NCI-H774 (cell line): ENCODE results near the gene IQSEC2.

ENCODE experiments used
- DNase-seq: peaks from one replicate; lab custom pipeline; 2025; lab: John Stamatoyannopoulos, UW

IQSEC2 gene

GRCh38 chrX:53268173-53268572 is 13.2 kb downstream of the IQSEC2 start:
- no peak for DNase-seq

GRCh38 chrX:53266914-53267313 is 14.5 kb downstream of the IQSEC2 start:
- no peak for DNase-seq

- no peak for DNase-seq
Observed at GRCh38 chrX:53265771-53266574, 15.4 kb downstream of the IQSEC2 start.

- no peak for DNase-seq
Observed at GRCh38 chrX:53263597-53264094, 17.7 kb downstream of the IQSEC2 start.

- no peak for DNase-seq
Observed at GRCh38 chrX:53262918-53263394, 18.4 kb downstream of the IQSEC2 start.

- no peak for DNase-seq
Observed at GRCh38 chrX:53262189-53262917, 19.0 kb downstream of the IQSEC2 start.

- no peak for DNase-seq
Observed at GRCh38 chrX:53261355-53261972, 19.9 kb downstream of the IQSEC2 start.

- no peak for DNase-seq
Observed at GRCh38 chrX:53260836-53261235, 20.5 kb downstream of the IQSEC2 start.

- no peak for DNase-seq
Observed at GRCh38 chrX:53257670-53258423, 23.5 kb downstream of the IQSEC2 start.

- no peak for DNase-seq
Observed at GRCh38 chrX:53257166-53257565, 24.2 kb downstream of the IQSEC2 start.

- DNase-seq: no peak
Observed at GRCh38 chrX:53256446-53257041, 24.8 kb downstream of the IQSEC2 start.

- no peak for DNase-seq
Observed at GRCh38 chrX:53255738-53256191, 25.6 kb downstream of the IQSEC2 start.

GRCh38 chrX:53254570-53255461 is 26.6 kb downstream of the IQSEC2 start:
- no peak for DNase-seq

- no peak for DNase-seq
Observed at GRCh38 chrX:53253293-53254020, 27.9 kb downstream of the IQSEC2 start.

- DNase-seq: no peak
Observed at GRCh38 chrX:53251307-53251706, 30.1 kb downstream of the IQSEC2 start.

- no peak for DNase-seq
Observed at GRCh38 chrX:53250556-53250955, 30.8 kb downstream of the IQSEC2 start.

GRCh38 chrX:53249408-53250042 is 31.9 kb downstream of the IQSEC2 start:
- no peak for DNase-seq

- no peak for DNase-seq
Observed at GRCh38 chrX:53247928-53248327, 33.5 kb downstream of the IQSEC2 start.

GRCh38 chrX:53246231-53246630 is 35.2 kb downstream of the IQSEC2 start:
- DNase-seq: no peak
